Activated B cell treated with CpG ODN at 0.5 μM for 24 hours (primary cell): Measurements from ENCODE around the gene AP4E1. TPM values are rescaled to one million over a fixed set of nuclear protein-coding genes. Genes with fewer than 3 reads are reported as not detected.

ENCODE experiments used
- ATAC-seq: fragments of 200-7000 bp; cut with Tn5 transposase; one replicate; pipeline ENCODE4 v1.10.0; 2021; ENCODE audit warnings: low read depth, mild to moderate bottlenecking, moderate library complexity
- CTCF ChIA-PET: fragments of 350-600 bp; sonication (Branson Sonifier 250); formaldehyde crosslinking; loops from one replicate; lab custom pipeline; 2021; ENCODE audit warnings: antibody characterized with exemption; lab: Charles Lee
- POLR2A ChIA-PET: fragments of 350-600 bp; sonication (Branson Sonifier 250); formaldehyde crosslinking; loops from one replicate; lab custom pipeline; 2021; ENCODE audit warnings: antibody characterized with exemption; lab: Charles Lee
- DNase-seq: peaks from one replicate; pipeline ENCODE4 v3.0.0; 2022
- H3K27ac Mint-ChIP-seq: one replicate; pipeline ENCODE4 v1.8.0; 2020; ENCODE audit warnings: mixed read lengths
- H3K27me3 Mint-ChIP-seq: one replicate; pipeline ENCODE4 v1.8.0; 2021; ENCODE audit warnings: mixed read lengths
- H3K36me3 Mint-ChIP-seq: one replicate; pipeline ENCODE4 v1.8.0; 2021; ENCODE audit warnings: low read depth, mixed read lengths
- H3K4me1 Mint-ChIP-seq: one replicate; pipeline ENCODE4 v1.8.0; 2021; ENCODE audit warnings: mixed read lengths
- H3K4me3 Mint-ChIP-seq: one replicate; pipeline ENCODE4 v1.8.0; 2020; ENCODE audit warnings: mild to moderate bottlenecking, mixed read lengths
- H3K9me3 Mint-ChIP-seq: one replicate; pipeline ENCODE4 v1.8.0; 2020; ENCODE audit warnings: mixed read lengths
- intact Hi-C: fragments of 100-400 bp; cut with micrococcal nuclease; formaldehyde crosslinking; loops from one replicate; pipeline ENCODE4 v1.15.1; 2024
- total RNA-seq: library from RNA; stranded (reverse); gene quantifications from 2 replicates; pipeline ENCODE4 v1.2.3, GENCODE V29; 2022
- TF ChIP-seq, protein P1 (sequence below): fragments of 200-600 bp; IDR thresholded peaks from one replicate; pipeline ENCODE4 v1.8.0; 2022; ENCODE audit warnings: antibody characterized with exemption, mild to moderate bottlenecking

The AP4E1 gene
- total RNA-seq, 1 donor from 2014 or later, result 13.4 TPM

DNA sequence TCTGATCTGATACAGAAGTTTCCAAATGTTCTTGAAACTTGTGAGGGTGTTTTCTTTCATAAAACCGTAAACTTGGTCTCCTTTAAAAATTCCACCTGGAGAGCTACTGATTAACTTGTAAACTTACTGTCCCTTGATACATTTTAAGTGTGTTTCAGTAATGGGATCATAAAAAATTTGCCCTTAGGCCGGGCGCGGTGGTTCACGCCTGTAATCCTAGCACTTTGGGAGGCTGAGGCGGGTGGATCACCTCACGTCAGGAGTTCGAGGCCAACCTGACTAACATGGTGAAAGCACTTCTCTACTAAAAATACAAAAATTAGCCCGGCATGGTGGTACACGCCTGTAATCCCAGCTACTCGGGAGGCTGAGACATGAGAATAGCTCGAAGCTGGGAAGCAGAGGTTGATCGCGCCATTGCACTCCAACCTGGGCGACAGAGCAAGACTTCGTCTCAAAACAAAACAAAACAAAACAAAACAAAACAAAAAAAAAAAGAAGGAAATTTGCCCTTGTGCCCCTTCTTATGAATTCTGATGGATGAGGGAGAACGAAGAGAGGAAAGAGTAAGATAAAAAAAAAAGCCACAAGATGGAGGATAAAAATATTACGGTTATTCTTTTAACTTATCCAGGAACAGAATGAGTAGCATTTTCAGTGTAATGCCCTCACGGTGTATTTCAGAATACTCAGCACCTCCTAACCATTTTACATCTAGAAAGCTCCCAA is 32.1 kb upstream of the AP4E1 start:
- DNase-seq (no peak), ATAC-seq (no peak)
- Mint-ChIP-seq H3K9me3 (no peaks in the 10 kb centered on the region), H3K4me3 (peak overlapping the region; percentile 82), H3K27ac (peak overlapping the region; percentile 27), H3K27me3 (peaks cover 4% of the 10 kb centered on the region), H3K36me3 (no peaks in the 10 kb centered on the region), H3K4me1 (peaks cover 38% of the 10 kb centered on the region)
- intact Hi-C loops, result loop anchor here (2.0 kb wide), 1 partner anchor 112 kb away; the partner anchor contains the start of gene SPPL2A
- TF ChIP-seq, protein P1, sequence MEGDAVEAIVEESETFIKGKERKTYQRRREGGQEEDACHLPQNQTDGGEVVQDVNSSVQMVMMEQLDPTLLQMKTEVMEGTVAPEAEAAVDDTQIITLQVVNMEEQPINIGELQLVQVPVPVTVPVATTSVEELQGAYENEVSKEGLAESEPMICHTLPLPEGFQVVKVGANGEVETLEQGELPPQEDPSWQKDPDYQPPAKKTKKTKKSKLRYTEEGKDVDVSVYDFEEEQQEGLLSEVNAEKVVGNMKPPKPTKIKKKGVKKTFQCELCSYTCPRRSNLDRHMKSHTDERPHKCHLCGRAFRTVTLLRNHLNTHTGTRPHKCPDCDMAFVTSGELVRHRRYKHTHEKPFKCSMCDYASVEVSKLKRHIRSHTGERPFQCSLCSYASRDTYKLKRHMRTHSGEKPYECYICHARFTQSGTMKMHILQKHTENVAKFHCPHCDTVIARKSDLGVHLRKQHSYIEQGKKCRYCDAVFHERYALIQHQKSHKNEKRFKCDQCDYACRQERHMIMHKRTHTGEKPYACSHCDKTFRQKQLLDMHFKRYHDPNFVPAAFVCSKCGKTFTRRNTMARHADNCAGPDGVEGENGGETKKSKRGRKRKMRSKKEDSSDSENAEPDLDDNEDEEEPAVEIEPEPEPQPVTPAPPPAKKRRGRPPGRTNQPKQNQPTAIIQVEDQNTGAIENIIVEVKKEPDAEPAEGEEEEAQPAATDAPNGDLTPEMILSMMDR, result no peak
- CTCF ChIA-PET, result interaction anchor here (0.6 to 2.0 kb wide), 11 partner anchors 10 to 257 kb away, joined by 3 to 19 read pairs (median 4); no protein-coding TSS in a partner anchor
- POLR2A ChIA-PET, result interaction anchor here (0.7 to 1.8 kb wide), 2 partner anchors 111 to 190 kb away, joined by 3 to 10 read pairs; partner anchors contain the start of genes SPPL2A and TRPM7

DNA sequence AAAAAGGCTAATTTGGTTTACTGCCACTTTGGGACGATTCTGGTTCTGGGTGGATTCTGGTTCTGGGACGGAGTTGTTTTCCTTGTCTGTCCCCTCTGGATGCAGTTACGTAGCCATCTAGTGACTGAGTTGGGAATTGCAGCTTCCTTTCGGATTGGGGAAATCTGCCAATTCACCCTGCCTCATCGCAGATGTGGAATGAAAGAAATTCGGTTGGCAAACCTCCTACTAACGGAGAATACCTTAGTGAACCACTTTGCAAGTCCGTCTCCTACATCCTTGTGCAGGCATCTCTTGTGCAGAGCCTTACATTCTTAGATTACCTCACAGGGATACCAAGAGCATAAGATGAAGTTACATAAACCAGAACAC is 31.5 kb upstream of the AP4E1 start:
- DNase-seq, result peak; percentile 27
- TF ChIP-seq, protein P1, result peak; percentile 98
- peak overlapping the region; percentile 82 for H3K4me3 Mint-ChIP-seq
- peak; percentile 45 for ATAC-seq
- POLR2A ChIA-PET, result interaction anchor here (0.7 to 1.8 kb wide), 2 partner anchors 112 to 190 kb away, joined by 3 to 10 read pairs; partner anchors contain the start of genes SPPL2A and TRPM7
- CTCF ChIA-PET, result interaction anchor here (0.6 to 2.0 kb wide), 10 partner anchors 9 to 257 kb away, joined by 3 to 19 read pairs (median 4); no protein-coding TSS in a partner anchor
- H3K27ac Mint-ChIP-seq, result peak overlapping the region; percentile 27
- intact Hi-C loops, result loop anchor here (1.0 to 2.0 kb wide), 3 partner anchors 112 to 255 kb away; partner anchors contain the start of gene SPPL2A
- H3K4me1 Mint-ChIP-seq, result peaks cover 39% of the 10 kb centered on the region
- peaks cover 4% of the 10 kb centered on the region for H3K27me3 Mint-ChIP-seq
- H3K9me3 Mint-ChIP-seq, result no peaks in the 10 kb centered on the region
- no peaks in the 10 kb centered on the region for H3K36me3 Mint-ChIP-seq

DNA sequence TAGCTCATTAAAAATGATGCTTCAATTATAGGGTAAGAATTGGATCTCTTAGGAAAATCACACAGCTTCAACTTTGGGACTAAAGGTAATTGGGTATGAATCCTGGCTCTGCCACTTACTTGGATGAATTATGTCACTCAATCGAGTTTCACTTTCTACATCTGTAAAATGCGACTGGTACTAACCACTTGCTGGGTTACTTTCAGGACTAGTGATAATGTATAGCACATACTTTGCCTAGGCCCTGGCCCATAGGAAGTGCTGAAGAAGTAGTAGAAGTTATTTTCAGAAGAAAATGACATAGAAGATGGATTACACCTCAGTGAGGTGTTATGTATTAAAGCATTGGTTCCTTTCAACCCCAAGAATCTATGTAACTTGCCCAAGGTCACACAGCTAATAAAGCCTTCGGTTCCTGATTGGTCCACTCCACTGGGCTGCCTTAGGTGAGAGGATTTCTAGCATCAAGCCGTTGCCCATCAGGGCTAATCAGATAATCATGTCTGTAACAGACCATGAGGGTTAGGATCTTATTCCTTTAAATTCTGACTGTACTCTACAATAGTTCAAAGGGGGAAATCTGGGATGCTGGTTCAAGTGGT is 29.4 kb upstream of the AP4E1 start:
- peak overlapping the region; percentile 50 for H3K27ac Mint-ChIP-seq
- ChIA-PET CTCF (interaction anchor here (0.9 to 1.0 kb wide), 2 partner anchors 114 to 205 kb away, joined by 3 to 4 read pairs; no protein-coding TSS in a partner anchor), POLR2A (interaction anchor here (0.6 to 1.6 kb wide), 3 partner anchors 28 to 1723 kb away, joined by 4 to 8 read pairs (median 4); partner anchors contain the start of gene COPS2)
- H3K27me3 Mint-ChIP-seq, result no peaks in the 10 kb centered on the region
- intact Hi-C loops, result no loop called here
- H3K4me3 Mint-ChIP-seq, result no peak overlapping the region
- DNase-seq, result no peak
- H3K9me3 Mint-ChIP-seq, result no peaks in the 10 kb centered on the region
- peaks cover 49% of the 10 kb centered on the region for H3K4me1 Mint-ChIP-seq
- TF ChIP-seq, protein P1, result no peak
- peak; percentile 28 for ATAC-seq
- H3K36me3 Mint-ChIP-seq, result no peaks in the 10 kb centered on the region

DNA sequence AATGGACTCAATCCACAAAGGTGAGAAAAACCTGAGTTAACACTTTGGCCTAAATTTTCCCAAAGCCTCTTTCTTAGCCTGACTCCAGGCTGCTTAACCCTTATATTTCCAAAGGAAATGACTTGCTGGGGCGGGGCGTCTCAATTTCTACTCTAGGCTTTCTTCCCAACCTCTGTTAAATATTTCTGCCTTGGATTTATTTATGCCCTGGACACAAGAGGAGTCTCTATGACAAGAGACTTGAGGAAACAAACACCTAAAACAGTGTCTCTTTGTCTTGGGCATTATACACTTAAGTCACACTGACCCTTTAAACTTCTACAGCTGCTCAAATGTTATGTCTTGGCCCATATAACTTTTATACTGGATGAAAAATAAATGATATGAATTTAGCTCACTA is 28.3 kb upstream of the AP4E1 start:
- H3K27me3 Mint-ChIP-seq, result no peaks in the 10 kb centered on the region
- ChIA-PET POLR2A (interaction anchor here (0.6 to 1.6 kb wide), 5 partner anchors 27 to 526 kb away, joined by 3 to 8 read pairs (median 3); partner anchors contain the start of genes AP4E1 and TRPM7), CTCF (interaction anchor here (1.0 kb wide), 1 partner anchor 204 kb away, joined by 3 read pairs; no protein-coding TSS in a partner anchor)
- TF ChIP-seq, protein P1, result no peak
- ATAC-seq, result no peak
- H3K4me1 Mint-ChIP-seq, result peaks cover 58% of the 10 kb centered on the region
- no peaks in the 10 kb centered on the region for H3K9me3 Mint-ChIP-seq
- H3K4me3 Mint-ChIP-seq, result no peak overlapping the region
- no peak for DNase-seq
- peak overlapping the region; percentile 76 for H3K27ac Mint-ChIP-seq
- H3K36me3 Mint-ChIP-seq, result no peaks in the 10 kb centered on the region
- intact Hi-C loops, result no loop called here
